Body of pancreas (tissue), 4 donors: ENCODE data around the gene PDAP1. TPM values are rescaled to one million over a fixed set of nuclear protein-coding genes. Genes with fewer than 3 reads are reported as not detected.
A peak's percentile ranks its signal among the peaks of the same experiment; 100 is the strongest.
"Not testable (repeated sequence)": the region's sequence is repeated elsewhere in the genome, so short reads cannot be mapped to it uniquely, and the experiment has no call there.

Experiments
- ATAC-seq: fragments of 150-250 bp; one replicate; pipeline ENCODE4 v1.9.1; 2016
- DNase-seq, 4 donors: peaks; one replicate each; pipeline ENCODE4 v3.0.0-alpha.2; 2019
- H3K27ac ChIP-seq, 4 donors: fragments of 200-600 bp; sonication (generic); 1 replicate in 3 of 4; 2 replicates in 1 of 4; pipeline versions ENCODE4 v1.5.1 to v1.6.1; 2016 to 2019; ENCODE audit warnings: mild to moderate bottlenecking in 1 of 4, mixed read lengths in 1 of 4, moderate library complexity in 1 of 4
- H3K27me3 ChIP-seq, 2 donors: fragments of 200-600 bp; sonication (generic); one replicate each; pipeline ENCODE4 v1.6.0; 2016; ENCODE audit warnings: mild to moderate bottlenecking in 1 of 2
- H3K36me3 ChIP-seq, 2 donors: fragments of 200-600 bp; sonication (generic); replicated peaks in 1 of 2; 2 replicates each; pipeline ENCODE4 v1.5.1; 2016; ENCODE audit warnings: low read depth in 2 of 2; ENCODE audit not compliant: insufficient read depth in 1 of 2
- H3K4me1 ChIP-seq: fragments of 200-600 bp; sonication (generic); one replicate; pipeline ENCODE4 v1.6.0; 2016
- H3K4me3 ChIP-seq, 2 donors: fragments of 200-600 bp; sonication (generic); 1 replicate in 1 of 2; 2 replicates in 1 of 2; pipeline ENCODE4 v1.5.1; 2016 to 2019
- H3K9me3 ChIP-seq, 3 donors: fragments of 200-600 bp; sonication (generic); 1 replicate in 2 of 3; 2 replicates in 1 of 3; pipeline ENCODE4 v1.5.1; 2016
- POLR2A ChIP-seq, 3 donors: fragments of 450-650 bp; IDR thresholded peaks; one replicate each; pipeline ENCODE4 v1.6.1; 2016; ENCODE audit warnings: antibody characterized with exemption in 3 of 3, mild to moderate bottlenecking in 2 of 3
- WGBS, 2 donors: methylation state at CpG; one replicate each; pipeline ENCODE4 v1.1.5; 2017; 5-methylcytosine and 5-hydroxymethylcytosine counted together
- intact Hi-C: fragments of 100-400 bp; cut with DNase I; formaldehyde crosslinking; loops from one replicate; pipeline ENCODE4 v1.15.1; 2023
- total RNA-seq, 2 donors: library from RNA; depleted of rRNA; stranded (reverse); fragments of >200 nt; gene quantifications; one replicate each; pipeline ENCODE4 v1.1.0, GENCODE V29; 2016
- TF ChIP-seq, protein P1 (sequence below), 7 experiments: fragments of 450-650 bp in 4 of 7; fragments of 200-600 bp in 3 of 7; sonication (generic) in 3 of 7; IDR thresholded peaks; one replicate each; pipeline ENCODE4 v1.5.1; 2016 to 2019; ENCODE audit warnings: antibody characterized with exemption in 7 of 7

The PDAP1 gene
- total RNA-seq, 2 donors from 2014 or later, result 22.7 to 52.4 TPM

GRCh38 chr7:99381664-99382075 is 26.7 kb downstream of the PDAP1 start:
- no peak for TF ChIP-seq POLR2A (IDR thresholded peaks at IDR 0.05)
- TF ChIP-seq, protein P1, sequence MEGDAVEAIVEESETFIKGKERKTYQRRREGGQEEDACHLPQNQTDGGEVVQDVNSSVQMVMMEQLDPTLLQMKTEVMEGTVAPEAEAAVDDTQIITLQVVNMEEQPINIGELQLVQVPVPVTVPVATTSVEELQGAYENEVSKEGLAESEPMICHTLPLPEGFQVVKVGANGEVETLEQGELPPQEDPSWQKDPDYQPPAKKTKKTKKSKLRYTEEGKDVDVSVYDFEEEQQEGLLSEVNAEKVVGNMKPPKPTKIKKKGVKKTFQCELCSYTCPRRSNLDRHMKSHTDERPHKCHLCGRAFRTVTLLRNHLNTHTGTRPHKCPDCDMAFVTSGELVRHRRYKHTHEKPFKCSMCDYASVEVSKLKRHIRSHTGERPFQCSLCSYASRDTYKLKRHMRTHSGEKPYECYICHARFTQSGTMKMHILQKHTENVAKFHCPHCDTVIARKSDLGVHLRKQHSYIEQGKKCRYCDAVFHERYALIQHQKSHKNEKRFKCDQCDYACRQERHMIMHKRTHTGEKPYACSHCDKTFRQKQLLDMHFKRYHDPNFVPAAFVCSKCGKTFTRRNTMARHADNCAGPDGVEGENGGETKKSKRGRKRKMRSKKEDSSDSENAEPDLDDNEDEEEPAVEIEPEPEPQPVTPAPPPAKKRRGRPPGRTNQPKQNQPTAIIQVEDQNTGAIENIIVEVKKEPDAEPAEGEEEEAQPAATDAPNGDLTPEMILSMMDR (IDR thresholded peaks at IDR 0.05), result no peak
- Histone ChIP-seq H3K36me3 (no peaks in the 10 kb centered on the region), H3K27ac (no peak overlapping the region), H3K4me1 (peaks cover 7% of the 10 kb centered on the region), H3K4me3 (no peak overlapping the region), H3K9me3 (no peaks in the 10 kb centered on the region), H3K27me3 (no peaks in the 10 kb centered on the region)
- no peak for ATAC-seq
- intact Hi-C loops, result no loop called here
- no peak for DNase-seq
- 61 to 74% methylated on average over 3 to 5 of the region's 7 CpGs for WGBS, 2 donors

DNA sequence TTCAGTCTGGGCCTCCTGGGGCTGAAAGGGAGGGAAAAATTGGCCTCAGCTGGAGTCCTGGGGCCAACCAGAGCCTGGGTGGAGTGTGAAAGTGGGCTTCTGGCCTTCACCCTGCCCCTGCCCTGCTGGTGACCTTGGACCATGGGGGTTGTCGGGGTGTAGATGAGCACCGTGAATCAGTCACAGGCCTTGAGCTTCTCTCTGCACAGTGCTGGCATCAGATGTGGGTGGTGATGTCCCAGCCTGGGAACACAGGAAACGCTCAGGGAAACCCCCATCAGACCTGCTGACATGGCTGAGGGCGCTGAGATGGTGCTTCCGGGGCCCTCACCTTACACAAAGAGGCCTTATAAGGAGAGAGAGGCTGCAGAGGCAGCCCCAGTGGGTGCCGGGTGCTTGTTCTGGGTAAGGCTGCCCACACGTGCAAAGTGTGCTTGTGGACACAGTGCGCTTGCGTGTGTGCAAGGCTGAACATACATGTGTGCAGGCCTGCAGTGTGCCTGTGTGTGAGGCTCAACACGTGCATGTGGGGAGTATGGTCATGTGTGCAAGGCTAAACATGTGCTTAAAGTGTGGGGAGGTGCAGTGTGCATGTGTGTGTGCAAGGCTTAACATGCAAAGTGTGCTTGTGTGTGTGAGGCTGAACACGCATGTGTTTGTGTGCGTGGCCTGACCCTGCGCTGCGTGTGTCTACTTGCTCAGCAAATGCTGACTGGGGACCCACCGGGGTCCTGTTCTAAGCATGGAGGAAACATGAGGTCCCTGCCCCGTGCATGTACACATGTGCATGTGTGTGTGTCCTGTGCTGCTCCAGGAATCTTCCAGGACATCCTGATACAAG is 27.4 kb downstream of the PDAP1 start:
- Histone ChIP-seq H3K36me3 (no peaks in the 10 kb centered on the region), H3K27me3 (no peaks in the 10 kb centered on the region), H3K4me1 (peaks cover 9% of the 10 kb centered on the region), H3K27ac (peak overlapping the region in 2 of 4 donors; percentile 46 to 74), H3K4me3 (no peak overlapping the region), H3K9me3 (no peaks in the 10 kb centered on the region)
- intact Hi-C loops, result no loop called here
- 59 to 67% methylated on average over 9 to 16 of the region's 16 CpGs for WGBS, 2 donors
- TF ChIP-seq, protein P1 (IDR thresholded peaks at IDR 0.05), result no peak
- no peak for TF ChIP-seq POLR2A (IDR thresholded peaks at IDR 0.05)
- DNase-seq (peak in 2 of 4 donors; percentile 21 to 60), ATAC-seq (peak; percentile 30)

DNA sequence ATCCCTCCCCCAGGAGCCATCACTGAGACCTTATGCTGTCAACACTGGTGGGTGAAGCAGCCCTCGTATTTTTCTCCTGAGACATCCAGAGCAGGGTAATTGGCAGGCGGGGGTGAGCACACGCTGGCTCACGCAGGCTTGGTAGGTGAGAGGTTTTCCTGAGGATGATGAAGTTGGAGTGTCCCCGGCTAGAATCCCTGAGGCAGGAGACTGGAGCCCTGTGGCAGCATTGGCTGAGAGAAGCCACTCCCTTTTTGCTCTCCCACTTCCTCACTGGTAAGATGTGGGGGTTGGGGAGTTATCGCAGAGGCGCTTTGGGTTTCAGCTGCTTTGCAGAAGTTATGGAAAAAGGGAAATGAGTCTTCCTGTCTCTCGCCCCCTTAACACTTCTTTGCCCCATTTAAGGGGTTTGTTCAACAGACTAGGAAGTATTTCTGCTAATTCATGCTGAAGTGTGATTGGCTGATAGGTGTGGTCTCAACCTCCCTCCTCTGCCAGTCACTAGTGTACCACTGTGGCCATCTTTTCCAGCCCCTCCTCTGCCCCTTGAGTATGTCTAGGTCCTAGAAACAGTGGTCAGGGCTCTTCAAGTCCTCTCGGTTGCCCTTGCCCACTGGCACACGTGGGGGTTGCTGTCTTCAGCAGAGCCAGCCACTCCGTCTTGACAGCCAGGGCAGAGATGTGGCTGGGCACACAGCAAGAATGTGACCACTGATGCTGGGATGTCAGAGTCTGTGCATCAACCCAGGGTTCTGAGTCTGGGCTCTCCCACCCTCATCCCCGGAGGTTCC is 28.2 kb downstream of the PDAP1 start:
- Histone ChIP-seq H3K36me3 (no peaks in the 10 kb centered on the region), H3K27me3 (no peaks in the 10 kb centered on the region), H3K4me3 (no peak overlapping the region), H3K9me3 (no peaks in the 10 kb centered on the region), H3K27ac (peak overlapping the region in 3 of 4 donors; percentile 16 to 74 (median 46)), H3K4me1 (peaks cover 17% of the 10 kb centered on the region)
- no peak for ATAC-seq
- TF ChIP-seq POLR2A (IDR thresholded peaks at IDR 0.05), result no peak
- TF ChIP-seq, protein P1 (IDR thresholded peaks at IDR 0.05), result no peak
- intact Hi-C loops, result no loop called here
- WGBS, 2 donors, result 69 to 72% methylated on average over 5 to 12 of the region's 12 CpGs
- DNase-seq, result peak in 1 of 4 donors; percentile 65

DNA sequence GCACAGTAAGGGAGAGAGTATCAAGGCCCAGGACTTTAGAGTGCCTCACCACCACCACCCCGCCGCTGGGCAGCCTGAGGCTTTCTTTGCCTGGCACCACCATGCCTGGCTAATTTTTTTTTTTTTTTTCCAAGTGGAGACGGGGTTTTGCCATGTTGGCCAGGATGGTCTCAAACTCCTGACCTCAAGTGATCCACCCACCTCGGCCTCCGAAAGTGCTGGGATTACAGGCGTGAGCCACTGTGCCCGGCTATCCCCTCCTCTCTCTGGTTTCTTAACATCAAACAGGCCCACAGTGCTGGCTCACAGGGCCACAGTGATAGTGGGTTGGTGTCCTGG is 28.7 kb downstream of the PDAP1 start:
- ATAC-seq, H3K36me3 ChIP-seq, intact Hi-C loops, H3K9me3 ChIP-seq, H3K27me3 ChIP-seq, H3K4me3 ChIP-seq, DNase-seq: not testable (repeated sequence)
- Histone ChIP-seq H3K4me1 (peaks cover 17% of the 10 kb centered on the region), H3K27ac (peak overlapping the region in 3 of 4 donors; percentile 16 to 74 (median 19))
- WGBS, 2 donors, result 64 to 93% methylated on average over 3 to 7 of the region's 7 CpGs

GRCh38 chr7:99379043-99379577 is 29.3 kb downstream of the PDAP1 start:
- intact Hi-C loops, result no loop called here
- no peak for ATAC-seq
- H3K9me3 ChIP-seq, result no peaks in the 10 kb centered on the region

More at GRCh38 chr7:99379043-99379577, 29.3 kb downstream of the PDAP1 start:
- TF ChIP-seq, protein P1 (IDR thresholded peaks at IDR 0.05), result no peak
- no peak for TF ChIP-seq POLR2A (IDR thresholded peaks at IDR 0.05)
- DNase-seq, result peak in 2 of 4 donors; percentile 28 to 70
- Histone ChIP-seq H3K27ac (peak overlapping the region in 2 of 4 donors; percentile 19 to 74), H3K36me3 (no peaks in the 10 kb centered on the region), H3K27me3 (no peaks in the 10 kb centered on the region), H3K4me3 (no peak overlapping the region), H3K4me1 (peaks cover 19% of the 10 kb centered on the region)
- 67 to 68% methylated on average over 6 to 7 of the region's 7 CpGs for WGBS, 2 donors
